ENCODE results near the gene GINS2. TPM values are rescaled to one million over a fixed set of nuclear protein-coding genes. Genes with fewer than 3 reads are reported as not detected.
A peak's percentile ranks its signal among the peaks of the same experiment; 100 is the strongest.

Gene GINS2
- total RNA-seq, 3 donors from 2014 or later (not counting 1 experiment from before 2014, with no cell fraction given): 0.73 to 2.6 (median 0.89) TPM

- Mint-ChIP-seq H3K27me3 (ENCODE audit: low read depth in 2 of 2) (no peaks in the 10 kb centered on the region), H3K9me3 (no peaks in the 10 kb centered on the region), H3K4me3 (no peak overlapping the region), H3K27ac (no peak overlapping the region), H3K4me1 (peaks cover 3 to 7% of the 10 kb centered on the region in 2 donors), H3K36me3 (peaks cover 12% of the 10 kb centered on the region)
- DNase-seq (no peak), ATAC-seq (no peak)
- no peak overlapping the region for H3K27ac ChIP-seq (ENCODE audit: low read length)
- H3K4me3 ChIP-seq (ENCODE audit: low read length): no peak overlapping the region
- no peak for TF ChIP-seq CTCF (IDR thresholded peaks at IDR 0.05)
- H3K9me3 ChIP-seq (ENCODE audit: control insufficient read depth, insufficient read depth, low read length): no peaks in the 10 kb centered on the region
- 96% methylated on average over 27 of the region's 27 CpGs for WGBS (ENCODE audit: insufficient coverage)
- H3K4me1 ChIP-seq (ENCODE audit: control insufficient read depth, insufficient read depth, low read length): no peaks in the 10 kb centered on the region
- H3K36me3 ChIP-seq (ENCODE audit: control insufficient read depth, insufficient read depth, low read length): peaks cover 90% of the 10 kb centered on the region
- intact Hi-C loops (cut with micrococcal nuclease): no loop called here
- H3K27me3 ChIP-seq (ENCODE audit: control insufficient read depth, insufficient read depth, low read length): no peaks in the 10 kb centered on the region
Measured at GRCh38 chr16:85664580-85665372, 24.0 kb downstream of the GINS2 start.

GRCh38 chr16:85663891-85664321 is 24.8 kb downstream of the GINS2 start:
- no peak overlapping the region for H3K4me3 ChIP-seq (ENCODE audit: low read length)
- no peaks in the 10 kb centered on the region for H3K27me3 Mint-ChIP-seq (ENCODE audit: low read depth in 2 of 2)
- H3K4me3 Mint-ChIP-seq: no peak overlapping the region
- H3K27ac ChIP-seq (ENCODE audit: low read length): no peak overlapping the region
- no peak for DNase-seq
- no peaks in the 10 kb centered on the region for H3K27me3 ChIP-seq (ENCODE audit: control insufficient read depth, insufficient read depth, low read length)
- peaks cover 5% of the 10 kb centered on the region in 2 donors for H3K4me1 Mint-ChIP-seq
- H3K27ac Mint-ChIP-seq: no peak overlapping the region
- H3K9me3 Mint-ChIP-seq: no peaks in the 10 kb centered on the region
- intact Hi-C loops (cut with micrococcal nuclease): no loop called here
- H3K4me1 ChIP-seq (ENCODE audit: control insufficient read depth, insufficient read depth, low read length): no peaks in the 10 kb centered on the region
- peaks cover 90% of the 10 kb centered on the region for H3K36me3 ChIP-seq (ENCODE audit: control insufficient read depth, insufficient read depth, low read length)
- peaks cover 7% of the 10 kb centered on the region for H3K36me3 Mint-ChIP-seq
- no peaks in the 10 kb centered on the region for H3K9me3 ChIP-seq (ENCODE audit: control insufficient read depth, insufficient read depth, low read length)
- ATAC-seq: no peak
- WGBS (ENCODE audit: insufficient coverage): 83% methylated on average over 12 of the region's 12 CpGs
- no peak for TF ChIP-seq CTCF (IDR thresholded peaks at IDR 0.05)

- H3K4me3 ChIP-seq (ENCODE audit: low read length): no peak overlapping the region
- H3K27me3 ChIP-seq (ENCODE audit: control insufficient read depth, insufficient read depth, low read length): no peaks in the 10 kb centered on the region
- Mint-ChIP-seq H3K27ac (peak overlapping the region in 1 of 2 donors; percentile 56), H3K9me3 (no peaks in the 10 kb centered on the region), H3K4me1 (peaks cover 5% of the 10 kb centered on the region in 2 donors), H3K27me3 (ENCODE audit: low read depth in 2 of 2) (no peaks in the 10 kb centered on the region), H3K4me3 (no peak overlapping the region), H3K36me3 (peaks cover 7% of the 10 kb centered on the region)
- ATAC-seq (no peak), DNase-seq (no peak)
- peaks cover 91% of the 10 kb centered on the region for H3K36me3 ChIP-seq (ENCODE audit: control insufficient read depth, insufficient read depth, low read length)
- H3K4me1 ChIP-seq (ENCODE audit: control insufficient read depth, insufficient read depth, low read length): no peaks in the 10 kb centered on the region
- 94% methylated on average over 37 of the region's 38 CpGs for WGBS (ENCODE audit: insufficient coverage)
- intact Hi-C loops (cut with micrococcal nuclease): no loop called here
- H3K27ac ChIP-seq (ENCODE audit: low read length): no peak overlapping the region
- no peak for TF ChIP-seq CTCF (IDR thresholded peaks at IDR 0.05)
- H3K9me3 ChIP-seq (ENCODE audit: control insufficient read depth, insufficient read depth, low read length): no peaks in the 10 kb centered on the region
Measured at GRCh38 chr16:85662976-85663830, 25.6 kb downstream of the GINS2 start.

Data from natural killer cell (primary cell).